ENCODE results near the gene GOLGA8J.

The GOLGA8J gene

DNA sequence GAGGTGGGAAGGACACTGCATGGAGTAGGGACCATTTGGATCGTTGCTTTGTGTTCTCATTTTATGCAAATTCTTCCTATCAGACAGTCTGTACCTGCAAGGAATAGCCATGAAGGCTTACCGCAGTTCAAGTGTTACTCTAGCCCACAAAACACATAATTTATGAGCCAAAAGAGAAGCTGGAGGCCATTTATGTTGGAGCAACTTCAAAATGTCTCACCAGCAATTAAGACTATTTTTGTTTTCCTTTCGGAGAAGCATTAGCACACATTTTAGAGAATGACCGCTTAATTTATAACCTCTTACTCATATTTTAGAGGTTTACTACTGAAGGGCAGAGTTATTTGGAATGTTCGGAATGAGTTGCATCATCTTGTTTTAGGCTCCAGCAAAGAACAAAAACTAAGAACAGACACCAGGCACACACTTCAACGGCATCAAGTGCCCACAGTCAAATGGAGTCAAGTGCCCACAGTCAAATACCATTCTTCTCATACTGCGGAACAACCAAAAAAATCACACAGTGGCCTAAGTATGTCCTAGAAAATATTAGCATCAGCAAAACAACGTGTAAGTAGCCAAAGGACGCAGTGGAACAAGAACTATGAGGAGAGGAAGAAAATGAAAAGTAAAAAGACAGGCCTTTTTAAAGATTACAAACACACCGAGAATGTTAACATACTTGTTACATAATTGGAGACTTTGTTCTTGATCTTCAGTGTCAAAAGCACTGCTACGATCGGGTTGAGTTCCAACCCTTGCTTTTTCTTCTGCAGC is 17.5 kb upstream of the GOLGA8J start (continued):
- TF ChIP-seq, protein P1, sequence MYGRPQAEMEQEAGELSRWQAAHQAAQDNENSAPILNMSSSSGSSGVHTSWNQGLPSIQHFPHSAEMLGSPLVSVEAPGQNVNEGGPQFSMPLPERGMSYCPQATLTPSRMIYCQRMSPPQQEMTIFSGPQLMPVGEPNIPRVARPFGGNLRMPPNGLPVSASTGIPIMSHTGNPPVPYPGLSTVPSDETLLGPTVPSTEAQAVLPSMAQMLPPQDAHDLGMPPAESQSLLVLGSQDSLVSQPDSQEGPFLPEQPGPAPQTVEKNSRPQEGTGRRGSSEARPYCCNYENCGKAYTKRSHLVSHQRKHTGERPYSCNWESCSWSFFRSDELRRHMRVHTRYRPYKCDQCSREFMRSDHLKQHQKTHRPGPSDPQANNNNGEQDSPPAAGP (tag by site-specific recombination; IDR thresholded peaks at IDR 0.05) = no peak
- TF ChIP-seq ZNF114 (tag by site-specific recombination; IDR thresholded peaks at IDR 0.05) (no peak), ZNF292 (tag by site-specific recombination; IDR thresholded peaks at IDR 0.05; ENCODE audit: borderline replicate concordance, low read depth) (no peak), ZFP41 (tag by site-specific recombination; IDR thresholded peaks at IDR 0.05; ENCODE audit: borderline replicate concordance) (no peak), ZNF549 (tag by site-specific recombination; IDR thresholded peaks at IDR 0.05) (no peak), ZNF624 (tag by site-specific recombination; IDR thresholded peaks at IDR 0.05) (no peak), ZNF354C (tag by site-specific recombination; IDR thresholded peaks at IDR 0.05; ENCODE audit: borderline replicate concordance, low read depth) (no peak), ZBTB17 (tag by site-specific recombination; IDR thresholded peaks at IDR 0.05) (no peak), ZNF677 (tag by site-specific recombination; IDR thresholded peaks at IDR 0.05) (no peak), ZNF48 (tag by site-specific recombination; IDR thresholded peaks at IDR 0.05) (no peak), KLF10 (tag by site-specific recombination; IDR thresholded peaks at IDR 0.05) (no peak), ZBTB1 (tag by site-specific recombination; IDR thresholded peaks at IDR 0.05) (no peak), ZNF514 (tag by site-specific recombination; IDR thresholded peaks at IDR 0.05) (no peak), ZNF664 (tag by site-specific recombination; IDR thresholded peaks at IDR 0.05) (no peak), ZNF585B (tag by site-specific recombination; IDR thresholded peaks at IDR 0.05) (no peak), ZNF274 (IDR thresholded peaks at IDR 0.05; ENCODE audit: low read length) (no peak), ZNF274 (tag by site-specific recombination; IDR thresholded peaks at IDR 0.05; ENCODE audit: borderline replicate concordance) (no peak), PRDM1 (tag by site-specific recombination; IDR thresholded peaks at IDR 0.05) (no peak), ZNF843 (tag by site-specific recombination; IDR thresholded peaks at IDR 0.05) (0 out of 2 replicates have a peak, but pooled peaks have one; percentile 40), BCL11A (tag by site-specific recombination; IDR thresholded peaks at IDR 0.05; ENCODE audit: low read depth) (no peak), ZFP3 (tag by site-specific recombination; IDR thresholded peaks at IDR 0.05; ENCODE audit: low read depth) (no peak), ZNF202 (tag by site-specific recombination; IDR thresholded peaks at IDR 0.05; ENCODE audit: borderline replicate concordance) (no peak)
- TF ChIP-seq, protein P2, sequence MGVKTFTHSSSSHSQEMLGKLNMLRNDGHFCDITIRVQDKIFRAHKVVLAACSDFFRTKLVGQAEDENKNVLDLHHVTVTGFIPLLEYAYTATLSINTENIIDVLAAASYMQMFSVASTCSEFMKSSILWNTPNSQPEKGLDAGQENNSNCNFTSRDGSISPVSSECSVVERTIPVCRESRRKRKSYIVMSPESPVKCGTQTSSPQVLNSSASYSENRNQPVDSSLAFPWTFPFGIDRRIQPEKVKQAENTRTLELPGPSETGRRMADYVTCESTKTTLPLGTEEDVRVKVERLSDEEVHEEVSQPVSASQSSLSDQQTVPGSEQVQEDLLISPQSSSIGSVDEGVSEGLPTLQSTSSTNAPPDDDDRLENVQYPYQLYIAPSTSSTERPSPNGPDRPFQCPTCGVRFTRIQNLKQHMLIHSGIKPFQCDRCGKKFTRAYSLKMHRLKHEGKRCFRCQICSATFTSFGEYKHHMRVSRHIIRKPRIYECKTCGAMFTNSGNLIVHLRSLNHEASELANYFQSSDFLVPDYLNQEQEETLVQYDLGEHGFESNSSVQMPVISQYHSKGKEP (tag by site-specific recombination; IDR thresholded peaks at IDR 0.05) = 0 out of 2 replicates have a peak, but pooled peaks have one; percentile 20
- TF ChIP-seq, protein P3, sequence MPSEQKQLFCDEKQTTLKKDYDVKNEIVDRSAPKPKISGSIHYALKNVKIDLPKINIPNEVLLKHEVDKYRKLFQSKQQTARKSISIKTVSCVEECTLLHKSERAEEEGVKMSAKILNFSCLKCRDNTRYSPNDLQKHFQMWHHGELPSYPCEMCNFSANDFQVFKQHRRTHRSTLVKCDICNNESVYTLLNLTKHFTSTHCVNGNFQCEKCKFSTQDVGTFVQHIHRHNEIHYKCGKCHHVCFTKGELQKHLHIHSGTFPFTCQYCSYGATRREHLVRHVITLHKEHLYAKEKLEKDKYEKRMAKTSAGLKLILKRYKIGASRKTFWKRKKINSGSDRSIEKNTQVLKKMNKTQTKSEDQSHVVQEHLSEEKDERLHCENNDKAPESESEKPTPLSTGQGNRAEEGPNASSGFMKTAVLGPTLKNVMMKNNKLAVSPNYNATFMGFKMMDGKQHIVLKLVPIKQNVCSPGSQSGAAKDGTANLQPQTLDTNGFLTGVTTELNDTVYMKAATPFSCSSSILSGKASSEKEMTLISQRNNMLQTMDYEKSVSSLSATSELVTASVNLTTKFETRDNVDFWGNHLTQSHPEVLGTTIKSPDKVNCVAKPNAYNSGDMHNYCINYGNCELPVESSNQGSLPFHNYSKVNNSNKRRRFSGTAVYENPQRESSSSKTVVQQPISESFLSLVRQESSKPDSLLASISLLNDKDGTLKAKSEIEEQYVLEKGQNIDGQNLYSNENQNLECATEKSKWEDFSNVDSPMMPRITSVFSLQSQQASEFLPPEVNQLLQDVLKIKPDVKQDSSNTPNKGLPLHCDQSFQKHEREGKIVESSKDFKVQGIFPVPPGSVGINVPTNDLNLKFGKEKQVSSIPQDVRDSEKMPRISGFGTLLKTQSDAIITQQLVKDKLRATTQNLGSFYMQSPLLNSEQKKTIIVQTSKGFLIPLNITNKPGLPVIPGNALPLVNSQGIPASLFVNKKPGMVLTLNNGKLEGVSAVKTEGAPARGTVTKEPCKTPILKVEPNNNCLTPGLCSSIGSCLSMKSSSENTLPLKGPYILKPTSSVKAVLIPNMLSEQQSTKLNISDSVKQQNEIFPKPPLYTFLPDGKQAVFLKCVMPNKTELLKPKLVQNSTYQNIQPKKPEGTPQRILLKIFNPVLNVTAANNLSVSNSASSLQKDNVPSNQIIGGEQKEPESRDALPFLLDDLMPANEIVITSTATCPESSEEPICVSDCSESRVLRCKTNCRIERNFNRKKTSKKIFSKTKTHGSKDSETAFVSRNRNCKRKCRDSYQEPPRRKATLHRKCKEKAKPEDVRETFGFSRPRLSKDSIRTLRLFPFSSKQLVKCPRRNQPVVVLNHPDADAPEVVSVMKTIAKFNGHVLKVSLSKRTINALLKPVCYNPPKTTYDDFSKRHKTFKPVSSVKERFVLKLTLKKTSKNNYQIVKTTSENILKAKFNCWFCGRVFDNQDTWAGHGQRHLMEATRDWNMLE (tag by site-specific recombination; conservative IDR thresholded peaks at IDR 0.05; ENCODE audit: low read depth) = no peak
- TF ChIP-seq, protein P4, sequence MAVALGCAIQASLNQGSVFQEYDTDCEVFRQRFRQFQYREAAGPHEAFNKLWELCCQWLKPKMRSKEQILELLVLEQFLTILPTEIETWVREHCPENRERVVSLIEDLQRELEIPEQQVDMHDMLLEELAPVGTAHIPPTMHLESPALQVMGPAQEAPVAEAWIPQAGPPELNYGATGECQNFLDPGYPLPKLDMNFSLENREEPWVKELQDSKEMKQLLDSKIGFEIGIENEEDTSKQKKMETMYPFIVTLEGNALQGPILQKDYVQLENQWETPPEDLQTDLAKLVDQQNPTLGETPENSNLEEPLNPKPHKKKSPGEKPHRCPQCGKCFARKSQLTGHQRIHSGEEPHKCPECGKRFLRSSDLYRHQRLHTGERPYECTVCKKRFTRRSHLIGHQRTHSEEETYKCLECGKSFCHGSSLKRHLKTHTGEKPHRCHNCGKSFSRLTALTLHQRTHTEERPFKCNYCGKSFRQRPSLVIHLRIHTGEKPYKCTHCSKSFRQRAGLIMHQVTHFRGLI (tag by site-specific recombination; IDR thresholded peaks at IDR 0.05) = no peak
- TF ChIP-seq, protein P5, sequence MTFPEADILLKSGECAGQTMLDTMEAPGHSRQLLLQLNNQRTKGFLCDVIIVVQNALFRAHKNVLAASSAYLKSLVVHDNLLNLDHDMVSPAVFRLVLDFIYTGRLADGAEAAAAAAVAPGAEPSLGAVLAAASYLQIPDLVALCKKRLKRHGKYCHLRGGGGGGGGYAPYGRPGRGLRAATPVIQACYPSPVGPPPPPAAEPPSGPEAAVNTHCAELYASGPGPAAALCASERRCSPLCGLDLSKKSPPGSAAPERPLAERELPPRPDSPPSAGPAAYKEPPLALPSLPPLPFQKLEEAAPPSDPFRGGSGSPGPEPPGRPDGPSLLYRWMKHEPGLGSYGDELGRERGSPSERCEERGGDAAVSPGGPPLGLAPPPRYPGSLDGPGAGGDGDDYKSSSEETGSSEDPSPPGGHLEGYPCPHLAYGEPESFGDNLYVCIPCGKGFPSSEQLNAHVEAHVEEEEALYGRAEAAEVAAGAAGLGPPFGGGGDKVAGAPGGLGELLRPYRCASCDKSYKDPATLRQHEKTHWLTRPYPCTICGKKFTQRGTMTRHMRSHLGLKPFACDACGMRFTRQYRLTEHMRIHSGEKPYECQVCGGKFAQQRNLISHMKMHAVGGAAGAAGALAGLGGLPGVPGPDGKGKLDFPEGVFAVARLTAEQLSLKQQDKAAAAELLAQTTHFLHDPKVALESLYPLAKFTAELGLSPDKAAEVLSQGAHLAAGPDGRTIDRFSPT (tag by site-specific recombination; IDR thresholded peaks at IDR 0.05) = no peak
- TF ChIP-seq, protein P6, sequence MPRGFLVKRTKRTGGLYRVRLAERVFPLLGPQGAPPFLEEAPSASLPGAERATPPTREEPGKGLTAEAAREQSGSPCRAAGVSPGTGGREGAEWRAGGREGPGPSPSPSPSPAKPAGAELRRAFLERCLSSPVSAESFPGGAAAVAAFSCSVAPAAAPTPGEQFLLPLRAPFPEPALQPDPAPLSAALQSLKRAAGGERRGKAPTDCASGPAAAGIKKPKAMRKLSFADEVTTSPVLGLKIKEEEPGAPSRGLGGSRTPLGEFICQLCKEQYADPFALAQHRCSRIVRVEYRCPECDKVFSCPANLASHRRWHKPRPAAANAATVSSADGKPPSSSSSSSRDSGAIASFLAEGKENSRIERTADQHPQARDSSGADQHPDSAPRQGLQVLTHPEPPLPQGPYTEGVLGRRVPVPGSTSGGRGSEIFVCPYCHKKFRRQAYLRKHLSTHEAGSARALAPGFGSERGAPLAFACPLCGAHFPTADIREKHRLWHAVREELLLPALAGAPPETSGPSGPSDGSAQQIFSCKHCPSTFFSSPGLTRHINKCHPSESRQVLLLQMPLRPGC (tag by site-specific recombination; IDR thresholded peaks at IDR 0.05) = no peak
